ENCODE measurements around the gene SNED1.
A peak's percentile ranks its signal among the peaks of the same experiment; 100 is the strongest.

Gene SNED1

GRCh38 chr2:240991378-240992263 lies 6.8 kb upstream of the SNED1 start:
- Mint-ChIP-seq H3K27ac (no peak overlapping the region), H3K9me3 (peaks cover 0 to 7% of the 10 kb centered on the region in 2 donors), H3K4me1 (peaks cover 15% of the 10 kb centered on the region), H3K4me3 (no peak overlapping the region), H3K27me3 (no peaks in the 10 kb centered on the region)
- ATAC-seq (no peak), DNase-seq (no peak)

- no peaks in the 10 kb centered on the region for H3K27me3 Mint-ChIP-seq
- DNase-seq, result no peak
- peaks cover 26% of the 10 kb centered on the region for H3K4me1 Mint-ChIP-seq
- peak; percentile 25 for ATAC-seq
- H3K27ac Mint-ChIP-seq, result peak overlapping the region in 1 of 2 donors; percentile 40
- H3K9me3 Mint-ChIP-seq, result peaks cover 0 to 7% of the 10 kb centered on the region in 2 donors
- H3K4me3 Mint-ChIP-seq, result peak overlapping the region in 1 of 2 donors; percentile 18
Observed at GRCh38 chr2:240992572-240993291, 5.7 kb upstream of the SNED1 start.

GRCh38 chr2:240993446-240994170 lies 4.8 kb upstream of the SNED1 start:
- Mint-ChIP-seq H3K27me3 (no peaks in the 10 kb centered on the region), H3K4me3 (no peak overlapping the region), H3K27ac (no peak overlapping the region), H3K9me3 (no peaks in the 10 kb centered on the region), H3K4me1 (peaks cover 30% of the 10 kb centered on the region)
- ATAC-seq (no peak), DNase-seq (no peak)

- no peak for DNase-seq
- H3K4me3 Mint-ChIP-seq, result no peak overlapping the region
- H3K4me1 Mint-ChIP-seq, result peaks cover 30% of the 10 kb centered on the region
- no peaks in the 10 kb centered on the region for H3K27me3 Mint-ChIP-seq
- H3K27ac Mint-ChIP-seq, result no peak overlapping the region
- ATAC-seq, result no peak
- H3K9me3 Mint-ChIP-seq, result no peaks in the 10 kb centered on the region
Observed at GRCh38 chr2:240994171-240994896, 4.1 kb upstream of the SNED1 start.

GRCh38 chr2:240995041-240996021 lies 3.1 kb upstream of the SNED1 start:
- Mint-ChIP-seq H3K4me3 (no peak overlapping the region), H3K27me3 (peaks cover 9% of the 10 kb centered on the region), H3K4me1 (peaks cover 39% of the 10 kb centered on the region), H3K9me3 (no peaks in the 10 kb centered on the region), H3K27ac (peak overlapping the region in 1 of 2 donors; percentile 8)
- ATAC-seq (no peak), DNase-seq (no peak)

GRCh38 chr2:240996161-240996833 lies 2.1 kb upstream of the SNED1 start:
- Mint-ChIP-seq H3K9me3 (no peaks in the 10 kb centered on the region), H3K27ac (no peak overlapping the region), H3K4me3 (no peak overlapping the region), H3K4me1 (peaks cover 40% of the 10 kb centered on the region), H3K27me3 (peaks cover 9% of the 10 kb centered on the region)
- ATAC-seq (no peak), DNase-seq (no peak)

- H3K9me3 Mint-ChIP-seq, result no peaks in the 10 kb centered on the region
- no peak overlapping the region for H3K4me3 Mint-ChIP-seq
- no peak overlapping the region for H3K27ac Mint-ChIP-seq
- DNase-seq, result no peak
- peaks cover 9% of the 10 kb centered on the region for H3K27me3 Mint-ChIP-seq
- no peak for ATAC-seq
- H3K4me1 Mint-ChIP-seq, result peaks cover 43% of the 10 kb centered on the region
Observed at GRCh38 chr2:240996834-240997140, 1.6 kb upstream of the SNED1 start.

GRCh38 chr2:240997141-240997855 lies 1.1 kb upstream of the SNED1 start:
- H3K27me3 Mint-ChIP-seq, result peaks cover 9% of the 10 kb centered on the region
- DNase-seq, result no peak
- no peak for ATAC-seq
- peak overlapping the region; percentile 51 to 59 for H3K4me3 Mint-ChIP-seq
- no peak overlapping the region for H3K27ac Mint-ChIP-seq
- H3K9me3 Mint-ChIP-seq, result peaks cover 0 to 2% of the 10 kb centered on the region in 2 donors
- H3K4me1 Mint-ChIP-seq, result peaks cover 45% of the 10 kb centered on the region

GRCh38 chr2:240998706-240998994 lies 232 bp downstream of the SNED1 start:
- Mint-ChIP-seq H3K9me3 (peaks cover under 1 to 15% of the 10 kb centered on the region in 2 donors), H3K4me1 (peaks cover 37% of the 10 kb centered on the region), H3K4me3 (peak overlapping the region; percentile 57 to 79), H3K27me3 (peaks cover 9% of the 10 kb centered on the region), H3K27ac (no peak overlapping the region)
- ATAC-seq, result peak; percentile 63
- DNase-seq, result peak in 1 of 2 donors; percentile 40

- peaks cover 37% of the 10 kb centered on the region for H3K4me1 Mint-ChIP-seq
- peaks cover 9% of the 10 kb centered on the region for H3K27me3 Mint-ChIP-seq
- peak overlapping the region; percentile 57 to 79 for H3K4me3 Mint-ChIP-seq
- no peak for ATAC-seq
- DNase-seq, result no peak
- peaks cover 5 to 21% of the 10 kb centered on the region in 2 donors for H3K9me3 Mint-ChIP-seq
- no peak overlapping the region for H3K27ac Mint-ChIP-seq
Observed at GRCh38 chr2:240998995-240999791, 775 bp downstream of the SNED1 start.

- Mint-ChIP-seq H3K27me3 (peaks cover 9% of the 10 kb centered on the region), H3K9me3 (peaks cover 5 to 21% of the 10 kb centered on the region in 2 donors), H3K4me1 (peaks cover 37% of the 10 kb centered on the region), H3K27ac (peak overlapping the region; percentile 35 to 51), H3K4me3 (peak overlapping the region; percentile 44 to 46)
- DNase-seq (no peak), ATAC-seq (no peak)
Observed at GRCh38 chr2:240999873-241000541, 1.6 kb downstream of the SNED1 start.

GRCh38 chr2:241000831-241001321 lies 2.5 kb downstream of the SNED1 start:
- peaks cover 9% of the 10 kb centered on the region for H3K27me3 Mint-ChIP-seq
- ATAC-seq, result no peak
- peaks cover 13 to 29% of the 10 kb centered on the region in 2 donors for H3K9me3 Mint-ChIP-seq
- peaks cover 37% of the 10 kb centered on the region for H3K4me1 Mint-ChIP-seq
- DNase-seq, result no peak
- no peak overlapping the region for H3K27ac Mint-ChIP-seq
- no peak overlapping the region for H3K4me3 Mint-ChIP-seq
